Adrenal gland (tissue), 5 donors: Measurements from ENCODE around the gene TSC22D2.

Experiments used
- CTCF ChIP-seq, 6 experiments: fragments of 450-650 bp in 4 of 6; fragments of 200-600 bp in 2 of 6; sonication (generic) in 1 of 6; IDR thresholded peaks; 1 replicate in 5 of 6; 2 replicates in 1 of 6; pipeline versions ENCODE4 v1.5.1 to v1.8.0; 2016 to 2021; ENCODE audit warnings: antibody characterized with exemption in 6 of 6, mild to moderate bottlenecking in 2 of 6, moderate library complexity in 1 of 6
- POLR2A ChIP-seq, 2 donors: fragments of 450-650 bp; IDR thresholded peaks; one replicate each; pipeline ENCODE4 v1.6.1; 2017; ENCODE audit warnings: antibody characterized with exemption in 2 of 2, mild to moderate bottlenecking in 2 of 2, moderate library complexity in 1 of 2
- donor health status: DM: no; HTN: no; CAD: no.

GRCh38 chr3:150451329-150452048 lies 43.4 kb downstream of the TSC22D2 start:
- TF ChIP-seq CTCF (IDR thresholded peaks at IDR 0.05) (no peak), POLR2A (IDR thresholded peaks at IDR 0.05) (no peak)
